NB4 (cell line): ENCODE results near the gene NEO1.

ENCODE experiments used
- DNase-seq: peaks from one replicate; pipeline ENCODE4 v3.0.0; 2010; ENCODE audit warnings: low read depth
- H3K4me3 ChIP-seq: one replicate; pipeline ENCODE4 v1.5.1; 2011; ENCODE audit warnings: mild to moderate bottlenecking, low read depth, low read length, moderate library complexity
- MYC ChIP-seq: IDR thresholded peaks from 2 replicates; pipeline ENCODE4 v1.6.1; 2011; ENCODE audit warnings: low read depth, low read length
- POLR2A ChIP-seq: IDR thresholded peaks from 2 replicates; pipeline ENCODE4 v1.6.1; 2011; ENCODE audit warnings: mild to moderate bottlenecking; ENCODE audit not compliant: insufficient read length; ENCODE audit errors: extremely low read depth
- TF ChIP-seq, protein P1 (sequence below): IDR thresholded peaks from one replicate; pipeline ENCODE4 v1.5.1; 2012; ENCODE audit warnings: low read depth, low read length
- TF ChIP-seq, protein P2 (sequence below): IDR thresholded peaks from 2 replicates; pipeline ENCODE4 v1.6.1; 2011; ENCODE audit warnings: low read depth, low read length

NEO1 gene

DNA sequence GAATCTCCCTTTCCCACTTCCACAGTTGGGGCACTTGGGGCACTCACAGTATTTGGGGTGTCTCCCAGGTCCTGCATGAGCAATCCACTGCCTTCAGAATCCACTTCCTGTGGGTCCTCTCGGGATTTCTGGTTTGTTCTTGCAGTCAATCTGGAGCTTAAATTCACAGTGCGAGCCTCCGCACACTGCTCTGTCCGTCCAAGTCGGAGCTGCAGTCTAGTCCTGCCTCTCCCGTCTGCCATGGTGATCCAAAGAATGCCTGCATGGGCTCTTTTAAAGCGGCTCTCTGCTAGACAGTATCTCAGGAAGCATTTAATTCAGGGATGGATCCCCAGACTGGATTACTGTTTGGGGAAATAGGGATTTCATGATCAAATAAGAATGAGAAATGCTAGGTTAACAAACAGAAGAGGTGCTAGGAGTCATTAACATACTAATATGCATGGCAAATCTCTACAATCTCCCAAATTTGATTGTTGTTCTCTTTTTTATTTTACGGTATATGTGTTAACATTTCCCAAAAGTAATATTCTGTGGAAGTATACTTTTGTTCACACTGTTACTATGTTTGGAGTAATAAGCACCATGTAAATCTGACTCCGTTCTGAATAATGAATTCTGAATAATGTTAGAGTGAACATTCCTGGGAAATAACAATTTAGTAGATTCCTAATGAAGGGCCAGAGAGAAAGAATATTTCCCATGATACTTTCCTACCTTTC, 174.0 kb downstream of the NEO1 start:
- TF ChIP-seq MYC = no peak
- TF ChIP-seq, protein P1, sequence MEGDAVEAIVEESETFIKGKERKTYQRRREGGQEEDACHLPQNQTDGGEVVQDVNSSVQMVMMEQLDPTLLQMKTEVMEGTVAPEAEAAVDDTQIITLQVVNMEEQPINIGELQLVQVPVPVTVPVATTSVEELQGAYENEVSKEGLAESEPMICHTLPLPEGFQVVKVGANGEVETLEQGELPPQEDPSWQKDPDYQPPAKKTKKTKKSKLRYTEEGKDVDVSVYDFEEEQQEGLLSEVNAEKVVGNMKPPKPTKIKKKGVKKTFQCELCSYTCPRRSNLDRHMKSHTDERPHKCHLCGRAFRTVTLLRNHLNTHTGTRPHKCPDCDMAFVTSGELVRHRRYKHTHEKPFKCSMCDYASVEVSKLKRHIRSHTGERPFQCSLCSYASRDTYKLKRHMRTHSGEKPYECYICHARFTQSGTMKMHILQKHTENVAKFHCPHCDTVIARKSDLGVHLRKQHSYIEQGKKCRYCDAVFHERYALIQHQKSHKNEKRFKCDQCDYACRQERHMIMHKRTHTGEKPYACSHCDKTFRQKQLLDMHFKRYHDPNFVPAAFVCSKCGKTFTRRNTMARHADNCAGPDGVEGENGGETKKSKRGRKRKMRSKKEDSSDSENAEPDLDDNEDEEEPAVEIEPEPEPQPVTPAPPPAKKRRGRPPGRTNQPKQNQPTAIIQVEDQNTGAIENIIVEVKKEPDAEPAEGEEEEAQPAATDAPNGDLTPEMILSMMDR = no peak
- TF ChIP-seq POLR2A = no peak
- TF ChIP-seq, protein P2, sequence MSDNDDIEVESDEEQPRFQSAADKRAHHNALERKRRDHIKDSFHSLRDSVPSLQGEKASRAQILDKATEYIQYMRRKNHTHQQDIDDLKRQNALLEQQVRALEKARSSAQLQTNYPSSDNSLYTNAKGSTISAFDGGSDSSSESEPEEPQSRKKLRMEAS = no peak
- DNase-seq = peak; percentile 25
- no peak overlapping the region for H3K4me3 ChIP-seq

DNA sequence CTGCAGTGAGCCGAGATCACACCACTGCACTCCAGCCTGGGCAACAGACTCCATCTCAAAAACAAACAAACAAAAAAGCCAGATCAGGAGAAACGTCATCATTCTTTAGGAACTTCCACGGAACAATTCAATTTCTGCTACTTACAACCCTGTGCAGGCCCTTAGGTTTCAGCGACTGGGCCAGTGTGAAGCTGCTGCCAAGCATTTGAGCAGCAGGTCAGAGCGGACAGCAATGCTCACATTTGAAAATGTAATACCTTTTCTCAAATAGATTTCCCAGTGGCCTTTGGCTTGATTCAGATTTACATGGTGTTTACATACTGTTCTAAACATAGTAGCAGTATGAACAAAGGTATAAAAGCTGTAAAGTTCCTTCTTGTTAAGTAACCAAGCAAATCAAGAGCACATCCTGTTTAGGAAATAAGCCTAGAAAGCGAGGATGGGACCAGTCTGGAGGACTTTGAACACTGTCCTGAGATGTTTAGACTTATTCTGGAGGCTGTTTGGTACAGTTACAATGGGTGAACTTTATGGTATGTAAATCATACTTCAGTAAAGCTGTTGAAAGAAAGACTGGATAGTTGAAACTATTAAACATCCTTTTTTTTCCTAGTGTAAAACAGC, 175.3 kb downstream of the NEO1 start:
- TF ChIP-seq, protein P1 = no peak
- TF ChIP-seq MYC (no peak), POLR2A (no peak)
- TF ChIP-seq, protein P2 = no peak
- H3K4me3 ChIP-seq = no peak overlapping the region
- no peak for DNase-seq

DNA sequence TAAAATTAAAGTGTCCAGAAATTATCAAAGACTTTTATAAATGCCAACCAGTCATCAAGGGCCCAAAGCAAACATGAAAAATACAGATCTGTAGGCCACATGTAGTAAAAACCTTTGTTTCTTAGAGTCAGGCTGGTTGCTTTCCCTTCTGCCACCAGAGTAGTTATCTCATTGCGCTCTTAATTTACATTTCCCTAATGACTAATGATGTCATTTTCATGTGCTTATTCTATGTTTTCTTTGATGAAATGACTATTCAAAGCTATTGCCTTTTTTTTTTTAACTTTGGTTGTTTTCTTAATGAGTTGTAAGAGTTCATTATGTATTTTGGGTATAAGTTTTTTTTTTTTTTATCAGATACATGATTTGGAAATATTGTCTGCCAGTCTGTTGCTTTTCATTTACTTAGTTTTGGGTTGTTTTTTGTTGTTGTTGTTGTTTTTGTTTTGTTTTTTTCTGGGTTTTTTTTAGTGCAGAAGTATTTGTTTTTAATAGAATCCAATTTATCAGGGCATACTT, 175.9 kb downstream of the NEO1 start:
- DNase-seq = no peak
- TF ChIP-seq MYC = no peak
- TF ChIP-seq, protein P2 = no peak
- TF ChIP-seq, protein P1 = no peak
- TF ChIP-seq POLR2A = no peak
- no peak overlapping the region for H3K4me3 ChIP-seq

DNA sequence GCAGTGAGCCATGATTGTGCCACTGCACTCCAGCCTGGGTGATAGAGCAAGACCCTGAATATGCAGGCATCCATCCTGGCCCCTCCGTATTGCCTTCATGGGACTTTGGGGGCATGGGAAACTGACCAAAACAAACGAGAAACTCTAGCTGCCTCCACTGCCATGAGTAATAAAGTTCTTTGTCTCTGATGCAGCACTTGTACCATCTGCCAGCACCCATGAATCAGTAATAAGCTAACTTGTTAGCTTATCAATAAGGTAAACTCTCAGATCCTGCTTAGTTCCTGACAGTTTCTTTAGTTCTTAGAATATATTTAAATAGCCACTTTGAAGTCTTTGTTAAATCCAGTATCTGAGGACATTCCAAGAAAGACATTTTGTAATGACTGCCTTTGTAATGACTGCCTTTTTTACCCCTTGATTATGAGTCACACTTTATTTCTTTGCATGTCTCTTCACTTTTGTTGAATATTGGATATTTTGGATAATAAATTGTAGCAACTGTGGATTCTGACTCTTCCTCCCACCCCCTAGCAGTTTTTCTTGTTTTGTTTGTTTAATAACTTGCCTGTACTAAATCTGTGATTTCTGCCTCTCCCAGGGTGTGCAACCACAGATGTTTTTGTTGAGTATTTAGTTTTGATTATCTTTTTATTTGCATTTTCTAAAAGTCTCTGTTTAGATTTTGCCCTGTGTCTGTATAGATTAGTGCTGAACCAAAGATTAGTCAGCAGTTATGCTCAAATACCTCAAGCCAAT, 179.6 kb downstream of the NEO1 start:
- DNase-seq = no peak
- H3K4me3 ChIP-seq = no peak overlapping the region
- TF ChIP-seq, protein P1 = no peak
- TF ChIP-seq, protein P2 = no peak
- TF ChIP-seq MYC (no peak), POLR2A (no peak)

DNA sequence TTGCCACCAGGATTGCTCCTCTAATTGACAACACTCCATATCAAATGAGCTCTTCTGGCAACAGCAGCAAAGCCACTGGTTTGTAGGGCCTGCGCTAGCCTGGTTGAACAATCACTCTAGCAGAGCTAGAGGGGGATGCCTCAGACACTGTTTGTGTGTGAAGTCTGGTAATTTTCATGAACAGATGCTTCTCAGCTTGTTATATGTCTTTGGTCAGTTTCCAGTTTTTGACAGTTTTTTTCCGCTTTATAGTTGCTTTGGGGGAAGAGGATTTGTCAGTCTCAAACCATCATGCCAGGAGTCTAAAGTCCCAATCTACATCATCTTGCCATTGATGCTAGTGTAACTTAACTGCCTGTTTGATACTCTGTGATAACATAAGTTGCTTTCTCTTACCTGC, 180.5 kb downstream of the NEO1 start:
- TF ChIP-seq MYC = no peak
- TF ChIP-seq, protein P2 = no peak
- no peak for TF ChIP-seq POLR2A
- TF ChIP-seq, protein P1 = no peak
- DNase-seq = no peak

More for the DNA sequence above, 180.5 kb downstream of the NEO1 start:
- no peak overlapping the region for H3K4me3 ChIP-seq
